ENCODE data around the gene LY86. TPM values are rescaled to one million over a fixed set of nuclear protein-coding genes. Genes with fewer than 3 reads are reported as not detected.

LY86 gene
- 1 to 10 TPM in 1 of 2 donors, under 1 TPM in 1; 0.91 to 1.3 TPM for total RNA-seq

DNA sequence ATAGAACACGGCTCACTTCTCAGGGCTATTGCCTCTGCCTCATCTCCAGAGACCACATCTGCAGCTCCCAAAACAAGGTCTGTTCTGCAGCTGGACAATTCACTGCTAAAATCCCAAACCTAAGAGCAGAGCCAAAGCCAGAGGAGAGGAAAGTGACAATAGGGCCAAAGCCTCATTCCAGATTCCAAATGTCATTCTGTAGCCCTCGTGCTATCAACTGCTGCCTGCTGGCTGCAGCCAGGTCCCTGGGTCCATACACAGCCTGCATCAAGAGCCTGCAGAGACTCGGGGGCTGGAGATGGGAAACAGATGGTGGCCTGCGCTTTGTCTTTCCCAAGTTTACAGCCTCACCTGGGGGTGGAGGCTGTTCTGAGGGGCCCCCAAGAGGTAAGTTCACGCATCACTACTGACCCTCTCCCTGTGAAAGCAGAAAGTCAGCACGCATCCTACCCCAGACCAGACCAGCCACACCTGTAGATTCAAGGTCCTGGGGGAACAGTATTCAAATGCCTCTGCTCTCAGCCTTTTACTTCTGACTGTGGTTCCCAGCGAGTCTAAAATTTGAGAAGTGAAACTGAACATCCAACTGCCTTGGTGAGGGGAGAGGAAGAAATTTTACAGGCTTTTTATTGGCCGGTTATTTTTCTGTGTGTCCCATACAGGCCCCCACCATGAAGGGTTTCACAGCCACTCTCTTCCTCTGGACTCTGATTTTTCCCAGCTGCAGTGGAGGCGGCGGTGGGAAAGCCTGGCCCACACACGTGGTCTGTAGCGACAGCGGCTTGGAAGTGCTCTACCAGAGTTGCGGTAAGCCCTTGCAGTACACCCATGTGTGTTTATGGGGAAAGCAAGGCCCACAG lies at the start of gene LY86:
Gene LY86, plus strand, starts transcription at position 657 of the 860 bp plus-strand sequence. Its CDS starts 15 bp downstream, at position 672.
- peak within 1 kb of the TSS; percentile 1 for H3K4me3 ChIP-seq
- H3K27me3 ChIP-seq = no peaks in the 10 kb centered on the region
- H3K9me3 ChIP-seq = no peaks in the 10 kb centered on the region
- H3K36me3 ChIP-seq = no peaks in the 10 kb centered on the region
- intact Hi-C loops (cut with DNase I) = no loop called here
- H3K4me1 ChIP-seq = no peaks in the 10 kb centered on the region
- TF ChIP-seq, protein P1, sequence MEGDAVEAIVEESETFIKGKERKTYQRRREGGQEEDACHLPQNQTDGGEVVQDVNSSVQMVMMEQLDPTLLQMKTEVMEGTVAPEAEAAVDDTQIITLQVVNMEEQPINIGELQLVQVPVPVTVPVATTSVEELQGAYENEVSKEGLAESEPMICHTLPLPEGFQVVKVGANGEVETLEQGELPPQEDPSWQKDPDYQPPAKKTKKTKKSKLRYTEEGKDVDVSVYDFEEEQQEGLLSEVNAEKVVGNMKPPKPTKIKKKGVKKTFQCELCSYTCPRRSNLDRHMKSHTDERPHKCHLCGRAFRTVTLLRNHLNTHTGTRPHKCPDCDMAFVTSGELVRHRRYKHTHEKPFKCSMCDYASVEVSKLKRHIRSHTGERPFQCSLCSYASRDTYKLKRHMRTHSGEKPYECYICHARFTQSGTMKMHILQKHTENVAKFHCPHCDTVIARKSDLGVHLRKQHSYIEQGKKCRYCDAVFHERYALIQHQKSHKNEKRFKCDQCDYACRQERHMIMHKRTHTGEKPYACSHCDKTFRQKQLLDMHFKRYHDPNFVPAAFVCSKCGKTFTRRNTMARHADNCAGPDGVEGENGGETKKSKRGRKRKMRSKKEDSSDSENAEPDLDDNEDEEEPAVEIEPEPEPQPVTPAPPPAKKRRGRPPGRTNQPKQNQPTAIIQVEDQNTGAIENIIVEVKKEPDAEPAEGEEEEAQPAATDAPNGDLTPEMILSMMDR (IDR thresholded peaks at IDR 0.05) = no peak
- no peak within 1 kb of the TSS for H3K9ac ChIP-seq (ENCODE audit: low read depth in 2 of 2, low read length in 2 of 2)
- H3K27ac ChIP-seq = peak within 1 kb of the TSS; percentile 7
- DNase-seq = no peak

DNA sequence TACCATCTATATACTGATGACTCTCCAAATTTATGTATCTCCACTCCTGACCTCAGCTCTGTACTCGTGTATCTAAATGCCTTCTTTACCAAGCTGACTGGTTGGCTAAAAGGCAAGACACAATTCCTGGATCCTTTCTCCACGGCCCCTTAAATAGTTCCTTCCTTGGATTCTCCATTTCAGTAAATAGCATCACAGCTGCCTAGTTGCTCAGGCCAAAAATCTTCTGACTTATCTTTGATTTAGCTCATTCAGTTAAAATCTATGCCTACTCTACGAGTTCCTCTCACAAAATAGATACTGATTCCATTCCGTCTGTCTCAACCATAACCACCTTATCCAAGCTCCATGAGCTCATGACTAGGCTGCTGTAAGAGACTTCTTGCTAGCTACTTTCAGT lies 49.5 kb upstream of the LY86 start:
- intact Hi-C loops (cut with DNase I) = no loop called here
- H3K9ac ChIP-seq (ENCODE audit: low read depth in 2 of 2, low read length in 2 of 2) = no peak overlapping the region
- H3K4me3 ChIP-seq = no peak overlapping the region
- no peak overlapping the region for H3K27ac ChIP-seq
- no peaks in the 10 kb centered on the region for H3K9me3 ChIP-seq
- no peaks in the 10 kb centered on the region for H3K4me1 ChIP-seq
- peaks cover 6% of the 10 kb centered on the region for H3K27me3 ChIP-seq
- DNase-seq = no peak
- no peaks in the 10 kb centered on the region for H3K36me3 ChIP-seq
- TF ChIP-seq, protein P1 (IDR thresholded peaks at IDR 0.05) = no peak

DNA sequence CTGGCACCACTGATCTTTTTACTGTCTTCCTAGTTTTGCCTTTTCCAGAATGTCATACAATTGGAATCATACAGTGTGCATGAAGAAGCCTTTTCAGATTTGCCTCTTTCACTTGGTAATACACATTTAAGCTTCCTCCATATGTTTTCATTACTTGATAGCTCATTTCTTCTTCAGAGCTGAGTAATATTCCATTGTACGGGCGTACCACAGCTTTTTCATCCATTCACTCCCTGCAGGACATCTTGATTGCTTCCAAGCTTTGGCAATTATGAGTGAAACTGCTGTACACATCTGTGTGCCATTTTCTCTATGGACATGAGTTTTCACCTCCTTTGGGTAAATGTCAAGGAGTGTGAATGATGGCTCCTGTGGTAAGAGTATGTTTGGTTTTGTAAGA lies 46.2 kb upstream of the LY86 start:
- TF ChIP-seq, protein P1 (IDR thresholded peaks at IDR 0.05) = no peak
- H3K27ac ChIP-seq = no peak overlapping the region
- H3K27me3 ChIP-seq = peaks cover 23% of the 10 kb centered on the region
- H3K4me1 ChIP-seq = peaks cover 10% of the 10 kb centered on the region
- no peaks in the 10 kb centered on the region for H3K36me3 ChIP-seq
- H3K4me3 ChIP-seq = no peak overlapping the region
- no peak overlapping the region for H3K9ac ChIP-seq (ENCODE audit: low read depth in 2 of 2, low read length in 2 of 2)
- no peaks in the 10 kb centered on the region for H3K9me3 ChIP-seq
- no peak for DNase-seq
- intact Hi-C loops (cut with DNase I) = loop anchor here (10.0 kb wide), 1 partner anchor 1398 kb away; no protein-coding TSS in a partner anchor

DNA sequence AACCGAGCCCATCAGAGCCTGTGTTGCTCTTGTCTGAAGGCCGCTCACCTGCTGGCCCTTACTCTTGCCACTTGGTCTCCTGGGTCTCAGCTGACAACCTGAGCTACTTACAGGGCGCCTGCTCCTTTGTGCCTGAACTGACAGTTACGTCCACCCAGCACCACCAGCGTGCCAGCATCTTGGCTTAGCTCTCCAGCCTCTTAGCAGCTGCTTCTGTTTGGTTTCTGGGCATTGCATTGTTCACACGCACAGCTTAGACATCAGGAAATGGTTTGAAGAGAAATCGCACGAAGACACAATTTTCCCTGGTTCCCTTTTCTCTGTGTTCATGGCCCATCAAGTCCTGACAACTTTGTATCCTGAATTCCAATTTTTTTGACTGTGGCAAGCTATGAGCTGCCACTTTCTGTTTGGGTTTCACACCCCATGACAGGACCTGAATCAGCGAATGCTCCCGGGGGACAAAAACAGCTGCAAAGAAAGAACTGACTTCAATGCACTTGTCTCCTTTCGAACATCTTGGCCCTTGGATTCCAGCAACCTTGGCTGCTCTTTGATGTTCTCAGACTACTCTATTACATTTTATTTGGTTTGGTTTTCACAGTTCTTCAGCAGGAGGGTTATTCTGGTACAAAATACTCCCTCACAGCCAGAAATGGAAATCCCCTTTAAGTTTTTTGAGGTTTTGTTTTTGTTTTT lies 45.2 kb upstream of the LY86 start:
- H3K4me1 ChIP-seq = peaks cover 10% of the 10 kb centered on the region
- no peak for DNase-seq
- no peak overlapping the region for H3K9ac ChIP-seq (ENCODE audit: low read depth in 2 of 2, low read length in 2 of 2)
- H3K36me3 ChIP-seq = no peaks in the 10 kb centered on the region
- H3K27ac ChIP-seq = no peak overlapping the region
- intact Hi-C loops (cut with DNase I) = loop anchor here (10.0 kb wide), 1 partner anchor 1399 kb away; no protein-coding TSS in a partner anchor
- TF ChIP-seq, protein P1 (IDR thresholded peaks at IDR 0.05) = no peak
- no peaks in the 10 kb centered on the region for H3K9me3 ChIP-seq
- H3K27me3 ChIP-seq = peaks cover 23% of the 10 kb centered on the region
- no peak overlapping the region for H3K4me3 ChIP-seq

DNA sequence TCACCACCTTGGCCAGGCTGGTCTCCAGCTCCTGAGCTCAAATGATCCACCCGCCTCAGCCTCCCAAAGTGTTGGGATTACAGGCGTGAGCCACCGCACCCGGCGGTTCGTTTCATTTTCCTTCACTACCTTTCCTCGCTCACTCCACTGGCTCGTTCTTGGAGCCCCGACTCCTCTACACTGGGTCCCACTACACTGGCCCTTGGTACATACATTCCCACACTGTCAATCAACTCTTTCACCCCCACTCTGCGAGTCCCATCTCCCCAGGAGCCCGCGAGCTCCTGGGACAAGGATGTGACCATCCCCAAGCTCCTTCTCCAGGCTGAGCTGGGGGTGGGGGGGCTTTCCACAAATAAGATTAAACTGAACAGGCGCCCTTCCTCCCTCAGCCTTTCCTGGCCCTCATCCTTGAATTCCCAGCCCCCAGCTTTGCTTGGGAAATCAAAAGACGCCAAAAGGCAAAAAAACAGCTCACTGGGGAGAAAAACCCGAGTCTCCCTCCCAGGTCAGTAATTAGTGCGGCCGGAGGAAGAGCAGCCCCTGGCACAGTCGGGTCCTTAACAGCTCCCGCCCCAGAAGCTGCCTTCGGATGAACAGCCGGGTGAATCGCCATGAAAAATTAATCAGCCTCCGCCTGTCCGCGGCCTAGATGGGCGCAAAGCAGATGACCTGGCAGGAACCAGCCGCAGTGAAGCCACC lies 42.8 kb upstream of the LY86 start:
- Histone ChIP-seq H3K9ac (ENCODE audit: low read depth in 2 of 2, low read length in 2 of 2) (no peak overlapping the region), H3K27me3 (peaks cover 23% of the 10 kb centered on the region), H3K4me1 (peaks cover 10% of the 10 kb centered on the region), H3K36me3 (no peaks in the 10 kb centered on the region), H3K27ac (no peak overlapping the region), H3K4me3 (peak overlapping the region; percentile 31), H3K9me3 (no peaks in the 10 kb centered on the region)
- DNase-seq = no peak
- intact Hi-C loops (cut with DNase I) = loop anchor here (5.0 to 10.0 kb wide), 2 partner anchors 488 to 1401 kb away; no protein-coding TSS in a partner anchor
- TF ChIP-seq, protein P1 (IDR thresholded peaks at IDR 0.05) = no peak
